ENCODE data around the gene MAPK11.
A peak's percentile ranks its signal among the peaks of the same experiment; 100 is the strongest.

Gene MAPK11

GRCh38 chr22:50264946-50265669, 5.1 kb downstream of the MAPK11 start:
- Histone ChIP-seq H3K36me3 (replicated peaks) (no peaks in the 10 kb centered on the region), H3K4me3 (ENCODE audit: low read depth, low read length) (no peak overlapping the region), H3K27me3 (replicated peaks) (no peaks in the 10 kb centered on the region), H3K27ac (no peak overlapping the region)
- DNase-seq: no peak
- in situ Hi-C loops (cut with HindIII; ENCODE audit: low pct_ligation_motif_present, low sequenced_read_pairs): no loop called here
- TF ChIP-seq CTCF (IDR thresholded peaks at IDR 0.05; ENCODE audit: low read depth, low read length, missing control alignments): no peak

- no peaks in the 10 kb centered on the region for H3K36me3 ChIP-seq (replicated peaks)
- H3K4me3 ChIP-seq (ENCODE audit: low read depth, low read length): no peak overlapping the region
- no peak overlapping the region for H3K27ac ChIP-seq
- no peak for DNase-seq
- in situ Hi-C loops (cut with HindIII; ENCODE audit: low pct_ligation_motif_present, low sequenced_read_pairs): no loop called here
- H3K27me3 ChIP-seq (replicated peaks): no peaks in the 10 kb centered on the region
- no peak for TF ChIP-seq CTCF (IDR thresholded peaks at IDR 0.05; ENCODE audit: low read depth, low read length, missing control alignments)
These were observed 6.0 kb downstream of the MAPK11 start for GRCh38 chr22:50264104-50264745.

GRCh38 chr22:50262973-50263617, 7.1 kb downstream of the MAPK11 start:
- no peak for DNase-seq
- no peak overlapping the region for H3K27ac ChIP-seq
- in situ Hi-C loops (cut with HindIII; ENCODE audit: low pct_ligation_motif_present, low sequenced_read_pairs): no loop called here
- no peak overlapping the region for H3K4me3 ChIP-seq (ENCODE audit: low read depth, low read length)
- no peak for TF ChIP-seq CTCF (IDR thresholded peaks at IDR 0.05; ENCODE audit: low read depth, low read length, missing control alignments)
- H3K36me3 ChIP-seq (replicated peaks): no peaks in the 10 kb centered on the region
- no peaks in the 10 kb centered on the region for H3K27me3 ChIP-seq (replicated peaks)

GRCh38 chr22:50262460-50262911, 7.7 kb downstream of the MAPK11 start:
- in situ Hi-C loops (cut with HindIII; ENCODE audit: low pct_ligation_motif_present, low sequenced_read_pairs): no loop called here
- no peak overlapping the region for H3K27ac ChIP-seq
- H3K27me3 ChIP-seq (replicated peaks): no peaks in the 10 kb centered on the region
- DNase-seq: no peak
- H3K36me3 ChIP-seq (replicated peaks): no peaks in the 10 kb centered on the region
- no peak overlapping the region for H3K4me3 ChIP-seq (ENCODE audit: low read depth, low read length)
- no peak for TF ChIP-seq CTCF (IDR thresholded peaks at IDR 0.05; ENCODE audit: low read depth, low read length, missing control alignments)

GRCh38 chr22:50261615-50262459, 8.3 kb downstream of the MAPK11 start, which contains the start of gene MAPK12:
Gene MAPK12, minus strand, starts transcription at chr22:50261683. Its CDS starts 174 bp downstream, at chr22:50261509.
- no peak for DNase-seq
- TF ChIP-seq CTCF (IDR thresholded peaks at IDR 0.05; ENCODE audit: low read depth, low read length, missing control alignments): no peak
- in situ Hi-C loops (cut with HindIII; ENCODE audit: low pct_ligation_motif_present, low sequenced_read_pairs): no loop called here
- Histone ChIP-seq H3K4me3 (ENCODE audit: low read depth, low read length) (peak within 1 kb of the TSS; percentile 62), H3K27me3 (replicated peaks) (no peaks in the 10 kb centered on the region), H3K27ac (peak within 1 kb of the TSS; percentile 38), H3K36me3 (replicated peaks) (peaks cover 5% of the 10 kb centered on the region)

Data from brain microvascular endothelial cell (primary cell).